Caco-2 (cell line): Measurements from ENCODE around the gene LRRC56. TPM values are rescaled to one million over a fixed set of nuclear protein-coding genes. Genes with fewer than 3 reads are reported as not detected.

Source experiments
- BruUV-seq: library from RNA; stranded (reverse); fragments of 400-500 nt; replicated peaks from 2 replicates; lab custom pipeline; 2021; lab: Mats Ljungman, UMichigan
- CTCF ChIA-PET: fragments of 300-600 bp; sonication (Branson Sonifier 250); formaldehyde crosslinking; loops from one replicate; lab custom pipeline; 2022; ENCODE audit warnings: antibody characterized with exemption; lab: Charles Lee
- POLR2A ChIA-PET: fragments of 300-600 bp; sonication (Branson Sonifier 250); formaldehyde crosslinking; loops from one replicate; lab custom pipeline; 2022; ENCODE audit warnings: antibody characterized with exemption; lab: Charles Lee
- DNase-seq, 2 experiments: peaks; one replicate each; pipeline versions ENCODE4 v3.0.0 to v3.0.0-alpha.2; 2020 to 2022
- H3K27me3 ChIP-seq: replicated peaks from 2 replicates; pipeline ENCODE4 v1.6.0; 2011; ENCODE audit warnings: low read length; ENCODE audit not compliant: control insufficient read depth, insufficient read depth
- H3K36me3 ChIP-seq: 2 replicates; pipeline ENCODE4 v1.5.1; 2011; ENCODE audit warnings: low read length; ENCODE audit not compliant: control insufficient read depth, insufficient read depth
- H3K4me1 ChIP-seq: fragments of 250-450 bp; sonication (Bioruptor Pico); 2 replicates; pipeline ENCODE4 v1.5.1; 2020; ENCODE audit warnings: mild to moderate bottlenecking
- H3K4me3 ChIP-seq: 2 replicates; pipeline ENCODE4 v1.5.1; 2011; ENCODE audit warnings: low read depth, mild to moderate bottlenecking, control low read depth, low read length
- H3K9me3 ChIP-seq: fragments of 250-450 bp; sonication (Bioruptor Pico); 2 replicates; pipeline ENCODE4 v1.5.1; 2020; ENCODE audit warnings: mild to moderate bottlenecking, moderate library complexity
- H3K27ac Mint-ChIP-seq: one replicate; pipeline ENCODE4 v1.8.0; 2022; ENCODE audit warnings: mixed read lengths; ENCODE audit not compliant: unreplicated experiment
- H3K27me3 Mint-ChIP-seq: one replicate; pipeline ENCODE4 v1.8.0; 2022; ENCODE audit warnings: mixed read lengths; ENCODE audit not compliant: insufficient read depth, unreplicated experiment
- H3K36me3 Mint-ChIP-seq: one replicate; pipeline ENCODE4 v1.8.0; 2022; ENCODE audit warnings: mild to moderate bottlenecking, mixed read lengths; ENCODE audit not compliant: insufficient read depth, unreplicated experiment
- H3K4me1 Mint-ChIP-seq: one replicate; pipeline ENCODE4 v1.8.0; 2022; ENCODE audit warnings: low read depth, mixed read lengths; ENCODE audit not compliant: unreplicated experiment
- H3K4me3 Mint-ChIP-seq: one replicate; pipeline ENCODE4 v1.8.0; 2022; ENCODE audit warnings: mild to moderate bottlenecking, moderate library complexity, mixed read lengths; ENCODE audit not compliant: unreplicated experiment
- H3K9me3 Mint-ChIP-seq: one replicate; pipeline ENCODE4 v1.8.0; 2022; ENCODE audit warnings: mixed read lengths; ENCODE audit not compliant: unreplicated experiment
- intact Hi-C: fragments of 100-400 bp; cut with micrococcal nuclease; formaldehyde crosslinking; loops from one replicate; pipeline ENCODE4 v1.10.0; 2022; ENCODE audit not compliant: unreplicated experiment
- total RNA-seq: library from RNA; stranded (reverse); gene quantifications from 2 replicates; pipeline ENCODE4 v1.2.3, GENCODE V29; 2022
- TF ChIP-seq, protein P1 (sequence below), 2 experiments: fragments of 200-600 bp in 1 of 2; IDR thresholded peaks; 1 replicate in 1 of 2; 2 replicates in 1 of 2; pipeline versions ENCODE4 v1.5.1 to v1.8.0; 2011 to 2022; ENCODE audit warnings: antibody characterized with exemption in 1 of 2, control low read depth in 1 of 2, inconsistent platforms in 1 of 2, low read depth in 1 of 2, low read length in 1 of 2, mild to moderate bottlenecking in 1 of 2, moderate library complexity in 1 of 2; ENCODE audit not compliant: insufficient read depth in 1 of 2, severe bottlenecking in 1 of 2, unreplicated experiment in 1 of 2

LRRC56 gene
- total RNA-seq, 1 experiment from 2014 or later: 4.4 TPM

GRCh38 chr11:504053-504993 lies 33.0 kb upstream of the LRRC56 start:
- TF ChIP-seq, protein P1, sequence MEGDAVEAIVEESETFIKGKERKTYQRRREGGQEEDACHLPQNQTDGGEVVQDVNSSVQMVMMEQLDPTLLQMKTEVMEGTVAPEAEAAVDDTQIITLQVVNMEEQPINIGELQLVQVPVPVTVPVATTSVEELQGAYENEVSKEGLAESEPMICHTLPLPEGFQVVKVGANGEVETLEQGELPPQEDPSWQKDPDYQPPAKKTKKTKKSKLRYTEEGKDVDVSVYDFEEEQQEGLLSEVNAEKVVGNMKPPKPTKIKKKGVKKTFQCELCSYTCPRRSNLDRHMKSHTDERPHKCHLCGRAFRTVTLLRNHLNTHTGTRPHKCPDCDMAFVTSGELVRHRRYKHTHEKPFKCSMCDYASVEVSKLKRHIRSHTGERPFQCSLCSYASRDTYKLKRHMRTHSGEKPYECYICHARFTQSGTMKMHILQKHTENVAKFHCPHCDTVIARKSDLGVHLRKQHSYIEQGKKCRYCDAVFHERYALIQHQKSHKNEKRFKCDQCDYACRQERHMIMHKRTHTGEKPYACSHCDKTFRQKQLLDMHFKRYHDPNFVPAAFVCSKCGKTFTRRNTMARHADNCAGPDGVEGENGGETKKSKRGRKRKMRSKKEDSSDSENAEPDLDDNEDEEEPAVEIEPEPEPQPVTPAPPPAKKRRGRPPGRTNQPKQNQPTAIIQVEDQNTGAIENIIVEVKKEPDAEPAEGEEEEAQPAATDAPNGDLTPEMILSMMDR (IDR thresholded peaks at IDR 0.05; ENCODE audit: insufficient read depth in 1 of 2, low read depth in 1 of 2, low read length in 1 of 2, severe bottlenecking in 1 of 2, unreplicated experiment in 1 of 2): no peak
- Mint-ChIP-seq H3K4me1 (no peaks in the 10 kb centered on the region), H3K27me3 (no peaks in the 10 kb centered on the region), H3K27ac (no peak overlapping the region), H3K36me3 (peaks cover 56% of the 10 kb centered on the region), H3K9me3 (no peaks in the 10 kb centered on the region), H3K4me3 (peak overlapping the region; percentile 96)
- Histone ChIP-seq H3K9me3 (no peaks in the 10 kb centered on the region), H3K4me3 (no peak overlapping the region), H3K27me3 (no peaks in the 10 kb centered on the region), H3K36me3 (peaks cover 3% of the 10 kb centered on the region), H3K4me1 (peaks cover 7% of the 10 kb centered on the region)
- intact Hi-C loops: no loop called here
- no peak for DNase-seq
- CTCF ChIA-PET: interaction anchor here (1.2 kb wide), 1 partner anchor 56 kb away, joined by 3 read pairs; no protein-coding TSS in a partner anchor
- no TSS peak for BruUV-seq
- POLR2A ChIA-PET: no interaction called here

DNA sequence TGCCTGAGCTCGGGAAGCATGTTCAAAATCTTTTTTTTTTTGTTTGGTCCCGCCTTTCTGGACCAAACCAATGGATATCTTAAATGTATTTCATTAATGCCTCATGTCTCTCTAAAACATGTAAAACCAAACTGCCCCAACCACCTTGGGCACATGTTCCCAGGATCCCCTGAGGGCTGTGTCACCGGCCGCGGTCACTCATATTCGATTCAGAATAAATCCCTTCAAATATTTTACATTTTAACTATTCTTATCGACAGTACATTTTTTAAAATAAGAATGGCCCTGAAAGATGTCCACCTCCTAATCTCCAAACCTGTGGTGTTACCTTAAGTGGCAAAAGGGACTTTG lies 32.4 kb upstream of the LRRC56 start:
- CTCF ChIA-PET: interaction anchor here (1.2 kb wide), 1 partner anchor 57 kb away, joined by 3 read pairs; no protein-coding TSS in a partner anchor

More for the DNA sequence above, 32.4 kb upstream of the LRRC56 start:
- Histone ChIP-seq H3K36me3 (peaks cover 3% of the 10 kb centered on the region), H3K4me3 (no peak overlapping the region), H3K27me3 (no peaks in the 10 kb centered on the region), H3K4me1 (peaks cover 7% of the 10 kb centered on the region), H3K9me3 (no peaks in the 10 kb centered on the region)
- no peak for DNase-seq
- POLR2A ChIA-PET: no interaction called here
- no TSS peak for BruUV-seq
- H3K27me3 Mint-ChIP-seq: no peaks in the 10 kb centered on the region
- peaks cover 54% of the 10 kb centered on the region for H3K36me3 Mint-ChIP-seq
- H3K4me3 Mint-ChIP-seq: peak overlapping the region; percentile 96
- no peaks in the 10 kb centered on the region for H3K9me3 Mint-ChIP-seq
- TF ChIP-seq, protein P1 (IDR thresholded peaks at IDR 0.05; ENCODE audit: insufficient read depth in 1 of 2, low read depth in 1 of 2, low read length in 1 of 2, severe bottlenecking in 1 of 2, unreplicated experiment in 1 of 2): no peak
- H3K27ac Mint-ChIP-seq: peak overlapping the region; percentile 100
- intact Hi-C loops: loop anchor here (5.0 kb wide), 1 partner anchor 53 kb away; the partner anchor contains the start of gene PTDSS2
- no peaks in the 10 kb centered on the region for H3K4me1 Mint-ChIP-seq
